HFFc6 (cell line): Measurements from ENCODE around the gene DGKE. TPM values are rescaled to one million over a fixed set of nuclear protein-coding genes. Genes with fewer than 3 reads are reported as not detected.

Experiments used
- DNase-seq: peaks from one replicate; pipeline ENCODE4 v3.0.0-alpha.2; 2018
- H3K27ac Mint-ChIP-seq: 2 replicates; pipeline ENCODE4 v1.8.0; 2020; ENCODE audit warnings: mild to moderate bottlenecking, mixed read lengths
- H3K27me3 Mint-ChIP-seq: 2 replicates; pipeline ENCODE4 v1.8.0; 2021; ENCODE audit warnings: mild to moderate bottlenecking, moderate library complexity, mixed read lengths; ENCODE audit not compliant: insufficient read depth
- H3K36me3 Mint-ChIP-seq: 2 replicates; pipeline ENCODE4 v1.8.0; 2021; ENCODE audit warnings: low read depth, mixed read lengths
- H3K4me1 Mint-ChIP-seq: 2 replicates; pipeline ENCODE4 v1.8.0; 2020; ENCODE audit warnings: low read depth, mixed read lengths
- H3K4me3 Mint-ChIP-seq: 2 replicates; pipeline ENCODE4 v1.8.0; 2020; ENCODE audit warnings: mild to moderate bottlenecking, moderate library complexity, mixed read lengths
- H3K9me3 Mint-ChIP-seq: 2 replicates; pipeline ENCODE4 v1.8.0; 2020; ENCODE audit warnings: mild to moderate bottlenecking, mixed read lengths
- CTCF ChIP-seq: fragments of 200-600 bp; sonication (generic); IDR thresholded peaks from 2 replicates; pipeline ENCODE4 v1.5.0; 2021; ENCODE audit warnings: antibody characterized with exemption, mild to moderate bottlenecking
- total RNA-seq, 6 experiments: library from RNA; stranded (reverse); fragmentation: NEBNext Ultra II Directional; extraction: Animal tissue kit (Norgen Biotek cat#: 25700); gene quantifications; 2 replicates in 1 of 6; 3 replicates in 5 of 6; pipeline ENCODE4 v1.2.3, GENCODE V29; 2021

Gene DGKE
- total RNA-seq, 6 experiments from 2014 or later = 5.9 to 9.3 (median 7.6) TPM

GRCh38 chr17:56820207-56820606 is 13.7 kb upstream of the DGKE start:
- Mint-ChIP-seq H3K27ac (no peak overlapping the region), H3K27me3 (peaks cover 3% of the 10 kb centered on the region; the same call in 1 of the 2 replicates), H3K4me3 (no peak overlapping the region), H3K36me3 (no peaks in the 10 kb centered on the region; the same call in 1 of the 2 replicates), H3K9me3 (no peaks in the 10 kb centered on the region), H3K4me1 (peaks cover 21% of the 10 kb centered on the region)
- no peak for TF ChIP-seq CTCF
- no peak for DNase-seq

GRCh38 chr17:56821847-56822534 is 12.0 kb upstream of the DGKE start:
- Mint-ChIP-seq H3K36me3 (no peaks in the 10 kb centered on the region; the same call in 1 of the 2 replicates), H3K27ac (no peak overlapping the region), H3K27me3 (peaks cover 3% of the 10 kb centered on the region; the same call in 1 of the 2 replicates), H3K9me3 (no peaks in the 10 kb centered on the region), H3K4me3 (no peak overlapping the region), H3K4me1 (peaks cover 7% of the 10 kb centered on the region)
- TF ChIP-seq CTCF = no peak
- DNase-seq = no peak

GRCh38 chr17:56822725-56823124 is 11.2 kb upstream of the DGKE start:
- Mint-ChIP-seq H3K36me3 (no peaks in the 10 kb centered on the region; the same call in 1 of the 2 replicates), H3K27me3 (peaks cover 3% of the 10 kb centered on the region; the same call in 1 of the 2 replicates), H3K4me1 (peaks cover 7% of the 10 kb centered on the region), H3K9me3 (no peaks in the 10 kb centered on the region), H3K27ac (no peak overlapping the region), H3K4me3 (no peak overlapping the region)
- no peak for DNase-seq
- no peak for TF ChIP-seq CTCF

- no peak for TF ChIP-seq CTCF
- DNase-seq = no peak
- Mint-ChIP-seq H3K4me3 (no peak overlapping the region), H3K36me3 (no peaks in the 10 kb centered on the region; the same call in 1 of the 2 replicates), H3K4me1 (peaks cover 7% of the 10 kb centered on the region), H3K27me3 (peaks cover 3% of the 10 kb centered on the region; the same call in 1 of the 2 replicates), H3K9me3 (no peaks in the 10 kb centered on the region), H3K27ac (no peak overlapping the region)
Measured at GRCh38 chr17:56823848-56824247, 10.1 kb upstream of the DGKE start.

GRCh38 chr17:56824503-56824902 is 9.4 kb upstream of the DGKE start:
- DNase-seq = no peak
- H3K4me3 Mint-ChIP-seq = no peak overlapping the region
- H3K36me3 Mint-ChIP-seq = no peaks in the 10 kb centered on the region; the same call in 1 of the 2 replicates
- TF ChIP-seq CTCF = no peak
- no peaks in the 10 kb centered on the region for H3K9me3 Mint-ChIP-seq
- no peaks in the 10 kb centered on the region; the same call in 1 of the 2 replicates for H3K27me3 Mint-ChIP-seq
- no peak overlapping the region; the same call in 1 of the 2 replicates for H3K27ac Mint-ChIP-seq
- peaks cover 5% of the 10 kb centered on the region for H3K4me1 Mint-ChIP-seq
